ENCODE measurements around the gene TAGLN3. TPM values are rescaled to one million over a fixed set of nuclear protein-coding genes. Genes with fewer than 3 reads are reported as not detected.

The TAGLN3 gene
- polyA plus RNA-seq, 1 of the 3 experiments (the other 2 are of a cell fraction), result 19.6 TPM

GRCh38 chr3:111961461-111962164 is 37.1 kb upstream of the TAGLN3 start:
- H3K27ac ChIP-seq (ENCODE audit: low read depth in 2 of 2, low read length in 1 of 2), result peak overlapping the region; percentile 19 to 80; a peak in 3 of 4 replicates
- no peaks in the 10 kb centered on the region for H4K20me1 ChIP-seq (ENCODE audit: insufficient read depth)
- H3K4me3 ChIP-seq (ENCODE audit: low read depth in 2 of 2, low read length in 1 of 2), result no peak overlapping the region
- TF ChIP-seq CHD2 (IDR thresholded peaks at IDR 0.05; ENCODE audit: low read length, partially characterized antibody), result no peak
- no peak for TF ChIP-seq TEAD4 (IDR thresholded peaks at IDR 0.05; ENCODE audit: borderline replicate concordance, insufficient read depth)
- no peak for TF ChIP-seq NFIC (IDR thresholded peaks at IDR 0.05; ENCODE audit: borderline replicate concordance)
- no peak for TF ChIP-seq FOXM1 (IDR thresholded peaks at IDR 0.05; ENCODE audit: low read depth)
- TF ChIP-seq CTCF (IDR thresholded peaks at IDR 0.05), result no peak
- peak; percentile 25; the same call in 1 of the 2 replicates for TF ChIP-seq POLR2AphosphoS5 (IDR thresholded peaks at IDR 0.05; ENCODE audit: low read depth, low read length)
- TF ChIP-seq, protein P1, sequence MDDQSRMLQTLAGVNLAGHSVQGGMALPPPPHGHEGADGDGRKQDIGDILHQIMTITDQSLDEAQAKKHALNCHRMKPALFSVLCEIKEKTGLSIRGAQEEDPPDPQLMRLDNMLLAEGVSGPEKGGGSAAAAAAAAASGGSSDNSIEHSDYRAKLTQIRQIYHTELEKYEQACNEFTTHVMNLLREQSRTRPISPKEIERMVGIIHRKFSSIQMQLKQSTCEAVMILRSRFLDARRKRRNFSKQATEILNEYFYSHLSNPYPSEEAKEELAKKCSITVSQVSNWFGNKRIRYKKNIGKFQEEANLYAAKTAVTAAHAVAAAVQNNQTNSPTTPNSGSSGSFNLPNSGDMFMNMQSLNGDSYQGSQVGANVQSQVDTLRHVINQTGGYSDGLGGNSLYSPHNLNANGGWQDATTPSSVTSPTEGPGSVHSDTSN (IDR thresholded peaks at IDR 0.05), result peak; percentile 43; the same call in 1 of the 2 replicates
- TF ChIP-seq RCOR1 (IDR thresholded peaks at IDR 0.05; ENCODE audit: low read length), result no peak
- TF ChIP-seq, protein P2, sequence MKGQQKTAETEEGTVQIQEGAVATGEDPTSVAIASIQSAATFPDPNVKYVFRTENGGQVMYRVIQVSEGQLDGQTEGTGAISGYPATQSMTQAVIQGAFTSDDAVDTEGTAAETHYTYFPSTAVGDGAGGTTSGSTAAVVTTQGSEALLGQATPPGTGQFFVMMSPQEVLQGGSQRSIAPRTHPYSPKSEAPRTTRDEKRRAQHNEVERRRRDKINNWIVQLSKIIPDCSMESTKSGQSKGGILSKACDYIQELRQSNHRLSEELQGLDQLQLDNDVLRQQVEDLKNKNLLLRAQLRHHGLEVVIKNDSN (IDR thresholded peaks at IDR 0.05; ENCODE audit: borderline replicate concordance, low read depth), result no peak
- no peak for TF ChIP-seq MXI1 (IDR thresholded peaks at IDR 0.05; ENCODE audit: low read depth, low read length)
- 0 out of 4 replicates have a peak, but pooled peaks of 1 of the 2 experiments have one; percentile 15 for TF ChIP-seq EP300 (IDR thresholded peaks at IDR 0.05; ENCODE audit: borderline replicate concordance in 1 of 2, low read depth in 1 of 2, low read length in 1 of 2)
- no peak for TF ChIP-seq REST (IDR thresholded peaks at IDR 0.05; ENCODE audit: low read depth, low read length)
- TF ChIP-seq TCF12 (IDR thresholded peaks at IDR 0.05), result peak; percentile 61; the same call in 1 of the 2 replicates
- TF ChIP-seq ELF1 (IDR thresholded peaks at IDR 0.05), result no peak
- TF ChIP-seq, protein P3, sequence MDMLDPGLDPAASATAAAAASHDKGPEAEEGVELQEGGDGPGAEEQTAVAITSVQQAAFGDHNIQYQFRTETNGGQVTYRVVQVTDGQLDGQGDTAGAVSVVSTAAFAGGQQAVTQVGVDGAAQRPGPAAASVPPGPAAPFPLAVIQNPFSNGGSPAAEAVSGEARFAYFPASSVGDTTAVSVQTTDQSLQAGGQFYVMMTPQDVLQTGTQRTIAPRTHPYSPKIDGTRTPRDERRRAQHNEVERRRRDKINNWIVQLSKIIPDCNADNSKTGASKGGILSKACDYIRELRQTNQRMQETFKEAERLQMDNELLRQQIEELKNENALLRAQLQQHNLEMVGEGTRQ (IDR thresholded peaks at IDR 0.05; ENCODE audit: borderline replicate concordance, low read depth, low read length), result no peak
- no peak for TF ChIP-seq YY1 (IDR thresholded peaks at IDR 0.05; ENCODE audit: low read depth)
- TF ChIP-seq MAX (IDR thresholded peaks at IDR 0.05; ENCODE audit: low read depth), result no peak
- H3K79me2 ChIP-seq (ENCODE audit: insufficient read depth), result no peaks in the 10 kb centered on the region
- ChIA-PET POLR2A (no interaction called here), CTCF (interaction anchor here (0.7 to 1.6 kb wide), 8 partner anchors 8 to 271 kb away, joined by 3 to 6 read pairs (median 4); no protein-coding TSS in a partner anchor)
- no peaks in the 10 kb centered on the region for H3K9me3 ChIP-seq
- DNase-seq, result no peak
- no peak overlapping the region for H2AFZ ChIP-seq (ENCODE audit: low read depth)
- no peak overlapping the region for H3K9ac ChIP-seq
- WGBS (ENCODE audit: low lambda C conversion rate), result 45% methylated on average over 3 of the region's 3 CpGs
- peaks cover 10 to 68% of the 10 kb centered on the region in 2 experiments for H3K36me3 ChIP-seq (replicated peaks in 1 of 2; ENCODE audit: control insufficient read depth in 1 of 2, insufficient read depth in 2 of 2, low read length in 1 of 2)
- H3K4me1 ChIP-seq (ENCODE audit: control insufficient read depth in 1 of 2, insufficient read depth in 2 of 2, low read depth in 1 of 2, low read length in 1 of 2), result peaks cover 0 to 4% of the 10 kb centered on the region in 2 experiments; a peak in 1 of 4 replicates
- peaks cover 29% of the 10 kb centered on the region for H3F3A ChIP-seq (replicated peaks; ENCODE audit: insufficient read depth)
- no peaks in the 10 kb centered on the region for H3K9me2 ChIP-seq
- no peak overlapping the region for H3K4me2 ChIP-seq
- no peaks in the 10 kb centered on the region for H3K27me3 ChIP-seq (ENCODE audit: insufficient read depth)

All from SK-N-SH (cell line).